ENCODE data around the gene PDGFD. TPM values are rescaled to one million over a fixed set of nuclear protein-coding genes. Genes with fewer than 3 reads are reported as not detected.

PDGFD gene
- total and polyA plus RNA-seq, 2 experiments from 2014 or later = 1.9 to 4.5 TPM

- TF ChIP-seq JUNB (IDR thresholded peaks at IDR 0.05; ENCODE audit: unreplicated experiment) (no peak), CTCF (conservative IDR thresholded peaks at IDR 0.05; ENCODE audit: low read depth in 2 of 2) (no peak), CREB1 (CRISPR knock-in tag; IDR thresholded peaks at IDR 0.05; ENCODE audit: low read depth) (no peak), NANOG (IDR thresholded peaks at IDR 0.05; ENCODE audit: borderline replicate concordance) (no peak), ZNF331 (CRISPR knock-in tag; IDR thresholded peaks at IDR 0.05; ENCODE audit: low read depth) (no peak), POLR2AphosphoS5 (IDR thresholded peaks at IDR 0.05; ENCODE audit: low read depth) (no peak)
- TF ChIP-seq, protein P1, sequence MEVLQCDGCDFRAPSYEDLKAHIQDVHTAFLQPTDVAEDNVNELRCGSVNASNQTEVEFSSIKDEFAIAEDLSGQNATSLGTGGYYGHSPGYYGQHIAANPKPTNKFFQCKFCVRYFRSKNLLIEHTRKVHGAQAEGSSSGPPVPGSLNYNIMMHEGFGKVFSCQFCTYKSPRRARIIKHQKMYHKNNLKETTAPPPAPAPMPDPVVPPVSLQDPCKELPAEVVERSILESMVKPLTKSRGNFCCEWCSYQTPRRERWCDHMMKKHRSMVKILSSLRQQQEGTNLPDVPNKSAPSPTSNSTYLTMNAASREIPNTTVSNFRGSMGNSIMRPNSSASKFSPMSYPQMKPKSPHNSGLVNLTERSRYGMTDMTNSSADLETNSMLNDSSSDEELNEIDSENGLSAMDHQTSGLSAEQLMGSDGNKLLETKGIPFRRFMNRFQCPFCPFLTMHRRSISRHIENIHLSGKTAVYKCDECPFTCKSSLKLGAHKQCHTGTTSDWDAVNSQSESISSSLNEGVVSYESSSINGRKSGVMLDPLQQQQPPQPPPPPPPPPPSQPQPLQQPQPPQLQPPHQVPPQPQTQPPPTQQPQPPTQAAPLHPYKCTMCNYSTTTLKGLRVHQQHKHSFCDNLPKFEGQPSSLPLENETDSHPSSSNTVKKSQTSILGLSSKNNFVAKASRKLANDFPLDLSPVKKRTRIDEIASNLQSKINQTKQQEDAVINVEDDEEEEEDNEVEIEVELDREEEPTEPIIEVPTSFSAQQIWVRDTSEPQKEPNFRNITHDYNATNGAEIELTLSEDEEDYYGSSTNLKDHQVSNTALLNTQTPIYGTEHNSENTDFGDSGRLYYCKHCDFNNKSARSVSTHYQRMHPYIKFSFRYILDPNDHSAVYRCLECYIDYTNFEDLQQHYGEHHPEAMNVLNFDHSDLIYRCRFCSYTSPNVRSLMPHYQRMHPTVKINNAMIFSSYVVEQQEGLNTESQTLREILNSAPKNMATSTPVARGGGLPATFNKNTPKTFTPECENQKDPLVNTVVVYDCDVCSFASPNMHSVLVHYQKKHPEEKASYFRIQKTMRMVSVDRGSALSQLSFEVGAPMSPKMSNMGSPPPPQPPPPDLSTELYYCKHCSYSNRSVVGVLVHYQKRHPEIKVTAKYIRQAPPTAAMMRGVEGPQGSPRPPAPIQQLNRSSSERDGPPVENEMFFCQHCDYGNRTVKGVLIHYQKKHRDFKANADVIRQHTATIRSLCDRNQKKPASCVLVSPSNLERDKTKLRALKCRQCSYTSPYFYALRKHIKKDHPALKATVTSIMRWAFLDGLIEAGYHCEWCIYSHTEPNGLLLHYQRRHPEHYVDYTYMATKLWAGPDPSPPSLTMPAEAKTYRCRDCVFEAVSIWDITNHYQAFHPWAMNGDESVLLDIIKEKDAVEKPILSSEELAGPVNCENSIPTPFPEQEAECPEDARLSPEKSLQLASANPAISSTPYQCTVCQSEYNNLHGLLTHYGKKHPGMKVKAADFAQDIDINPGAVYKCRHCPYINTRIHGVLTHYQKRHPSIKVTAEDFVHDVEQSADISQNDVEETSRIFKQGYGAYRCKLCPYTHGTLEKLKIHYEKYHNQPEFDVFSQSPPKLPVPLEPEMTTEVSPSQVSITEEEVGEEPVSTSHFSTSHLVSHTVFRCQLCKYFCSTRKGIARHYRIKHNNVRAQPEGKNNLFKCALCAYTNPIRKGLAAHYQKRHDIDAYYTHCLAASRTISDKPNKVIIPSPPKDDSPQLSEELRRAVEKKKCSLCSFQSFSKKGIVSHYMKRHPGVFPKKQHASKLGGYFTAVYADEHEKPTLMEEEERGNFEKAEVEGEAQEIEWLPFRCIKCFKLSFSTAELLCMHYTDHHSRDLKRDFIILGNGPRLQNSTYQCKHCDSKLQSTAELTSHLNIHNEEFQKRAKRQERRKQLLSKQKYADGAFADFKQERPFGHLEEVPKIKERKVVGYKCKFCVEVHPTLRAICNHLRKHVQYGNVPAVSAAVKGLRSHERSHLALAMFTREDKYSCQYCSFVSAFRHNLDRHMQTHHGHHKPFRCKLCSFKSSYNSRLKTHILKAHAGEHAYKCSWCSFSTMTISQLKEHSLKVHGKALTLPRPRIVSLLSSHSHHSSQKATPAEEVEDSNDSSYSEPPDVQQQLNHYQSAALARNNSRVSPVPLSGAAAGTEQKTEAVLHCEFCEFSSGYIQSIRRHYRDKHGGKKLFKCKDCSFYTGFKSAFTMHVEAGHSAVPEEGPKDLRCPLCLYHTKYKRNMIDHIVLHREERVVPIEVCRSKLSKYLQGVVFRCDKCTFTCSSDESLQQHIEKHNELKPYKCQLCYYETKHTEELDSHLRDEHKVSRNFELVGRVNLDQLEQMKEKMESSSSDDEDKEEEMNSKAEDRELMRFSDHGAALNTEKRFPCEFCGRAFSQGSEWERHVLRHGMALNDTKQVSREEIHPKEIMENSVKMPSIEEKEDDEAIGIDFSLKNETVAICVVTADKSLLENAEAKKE (CRISPR knock-in tag; IDR thresholded peaks at IDR 0.05) = no peak
These were observed 18.9 kb downstream of the PDGFD start for GRCh38 chr11:104145062-104145461.

More at GRCh38 chr11:104145062-104145461, 18.9 kb downstream of the PDGFD start:
- H3K9me2 ChIP-seq (ENCODE audit: insufficient read depth) = no peaks in the 10 kb centered on the region
- no peak overlapping the region for H3K27ac ChIP-seq (ENCODE audit: low read depth)
- H3K4me3 ChIP-seq = no peak overlapping the region
- Mint-ChIP-seq H3K4me3 (no peak overlapping the region), H3K36me3 (ENCODE audit: low read depth) (no peaks in the 10 kb centered on the region), H3K4me1 (0 out of 3 replicates have a peak, but pooled peaks cover 2% of the 10 kb centered on the region), H3K27ac (no peak overlapping the region), H3K9me3 (no peaks in the 10 kb centered on the region), H3K27me3 (ENCODE audit: insufficient read depth, low read depth, poor library complexity) (no peaks in the 10 kb centered on the region)
- DNase-seq (ENCODE audit: low spot score) (no peak), ATAC-seq (no peak)
- H3K79me2 ChIP-seq (replicated peaks; ENCODE audit: insufficient read depth) = no peaks in the 10 kb centered on the region
- H3K36me3 ChIP-seq (ENCODE audit: insufficient read depth) = no peaks in the 10 kb centered on the region
- no peak overlapping the region for H3K4me2 ChIP-seq
- no peak overlapping the region for H2AFZ ChIP-seq
- H3F3A ChIP-seq (replicated peaks; ENCODE audit: low read depth) = no peaks in the 10 kb centered on the region
- H3K4me1 ChIP-seq (ENCODE audit: insufficient read depth) = no peaks in the 10 kb centered on the region
- H4K20me1 ChIP-seq (replicated peaks; ENCODE audit: insufficient read depth) = no peaks in the 10 kb centered on the region
- no peaks in the 10 kb centered on the region for H3K27me3 ChIP-seq (ENCODE audit: insufficient read depth)
